ENCODE measurements around the gene PDZD2. TPM values are rescaled to one million over a fixed set of nuclear protein-coding genes. Genes with fewer than 3 reads are reported as not detected.

The PDZD2 gene
- total RNA-seq, 1 donor from 2014 or later, result 0.65 TPM

DNA sequence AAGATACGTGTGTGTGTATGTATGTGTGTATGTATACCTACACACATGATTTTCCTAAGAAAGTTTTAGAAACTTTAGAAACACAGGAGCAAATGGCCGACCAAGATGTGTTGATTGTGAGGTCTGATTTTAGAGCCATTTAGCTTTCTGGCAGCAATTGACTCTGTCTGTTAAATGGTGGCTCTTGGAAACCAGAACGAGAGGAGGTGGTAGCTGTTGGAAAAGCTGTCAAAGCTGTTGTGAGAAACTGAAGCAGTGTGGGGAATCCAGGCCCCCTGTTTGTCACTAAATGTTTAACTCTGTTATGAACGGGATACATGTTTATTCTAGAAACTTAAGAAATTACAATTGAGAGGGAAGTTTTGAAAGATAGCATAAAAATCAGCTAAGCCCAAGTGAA is 443.8 kb downstream of the PDZD2 start:
- no peak overlapping the region for H3K4me3 Mint-ChIP-seq
- no peak overlapping the region for H3K27ac Mint-ChIP-seq (ENCODE audit: unreplicated experiment)
- no peaks in the 10 kb centered on the region for H3K9me3 Mint-ChIP-seq
- H3K27me3 Mint-ChIP-seq (ENCODE audit: low read depth), result no peaks in the 10 kb centered on the region
- no peaks in the 10 kb centered on the region for H3K4me1 Mint-ChIP-seq
- DNase-seq (ENCODE audit: low read depth, low spot score), result no peak
- H3K36me3 Mint-ChIP-seq (ENCODE audit: low read depth), result no peaks in the 10 kb centered on the region
- TF ChIP-seq, protein P1, sequence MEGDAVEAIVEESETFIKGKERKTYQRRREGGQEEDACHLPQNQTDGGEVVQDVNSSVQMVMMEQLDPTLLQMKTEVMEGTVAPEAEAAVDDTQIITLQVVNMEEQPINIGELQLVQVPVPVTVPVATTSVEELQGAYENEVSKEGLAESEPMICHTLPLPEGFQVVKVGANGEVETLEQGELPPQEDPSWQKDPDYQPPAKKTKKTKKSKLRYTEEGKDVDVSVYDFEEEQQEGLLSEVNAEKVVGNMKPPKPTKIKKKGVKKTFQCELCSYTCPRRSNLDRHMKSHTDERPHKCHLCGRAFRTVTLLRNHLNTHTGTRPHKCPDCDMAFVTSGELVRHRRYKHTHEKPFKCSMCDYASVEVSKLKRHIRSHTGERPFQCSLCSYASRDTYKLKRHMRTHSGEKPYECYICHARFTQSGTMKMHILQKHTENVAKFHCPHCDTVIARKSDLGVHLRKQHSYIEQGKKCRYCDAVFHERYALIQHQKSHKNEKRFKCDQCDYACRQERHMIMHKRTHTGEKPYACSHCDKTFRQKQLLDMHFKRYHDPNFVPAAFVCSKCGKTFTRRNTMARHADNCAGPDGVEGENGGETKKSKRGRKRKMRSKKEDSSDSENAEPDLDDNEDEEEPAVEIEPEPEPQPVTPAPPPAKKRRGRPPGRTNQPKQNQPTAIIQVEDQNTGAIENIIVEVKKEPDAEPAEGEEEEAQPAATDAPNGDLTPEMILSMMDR (conservative IDR thresholded peaks at IDR 0.05), result no peak

DNA sequence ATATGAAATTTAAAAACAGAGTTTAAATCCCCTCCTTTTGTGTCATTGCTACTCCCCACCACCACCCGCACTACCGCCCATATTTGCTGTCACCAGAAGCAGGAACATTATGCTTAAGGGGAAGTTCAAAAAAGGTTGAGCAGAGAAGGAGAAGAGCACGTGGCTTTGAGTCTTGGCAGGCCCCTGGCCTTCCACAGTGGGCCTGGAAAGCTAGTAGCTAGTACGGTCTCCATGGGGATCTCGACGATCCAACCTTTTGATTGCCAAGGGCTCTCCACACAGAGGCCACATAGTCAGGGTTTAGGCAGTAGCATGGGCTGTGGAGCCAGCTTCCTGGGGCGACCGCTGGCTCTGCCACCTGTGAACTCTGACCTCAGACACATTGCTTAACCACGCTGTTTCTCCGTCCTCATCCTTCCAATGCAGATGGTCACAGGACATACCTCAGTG is 445.1 kb downstream of the PDZD2 start:
- Mint-ChIP-seq H3K4me3 (no peak overlapping the region), H3K27me3 (ENCODE audit: low read depth) (no peaks in the 10 kb centered on the region), H3K4me1 (no peaks in the 10 kb centered on the region), H3K9me3 (no peaks in the 10 kb centered on the region), H3K27ac (ENCODE audit: unreplicated experiment) (no peak overlapping the region), H3K36me3 (ENCODE audit: low read depth) (no peaks in the 10 kb centered on the region)
- DNase-seq (ENCODE audit: low read depth, low spot score), result no peak
- TF ChIP-seq, protein P1 (conservative IDR thresholded peaks at IDR 0.05), result no peak

DNA sequence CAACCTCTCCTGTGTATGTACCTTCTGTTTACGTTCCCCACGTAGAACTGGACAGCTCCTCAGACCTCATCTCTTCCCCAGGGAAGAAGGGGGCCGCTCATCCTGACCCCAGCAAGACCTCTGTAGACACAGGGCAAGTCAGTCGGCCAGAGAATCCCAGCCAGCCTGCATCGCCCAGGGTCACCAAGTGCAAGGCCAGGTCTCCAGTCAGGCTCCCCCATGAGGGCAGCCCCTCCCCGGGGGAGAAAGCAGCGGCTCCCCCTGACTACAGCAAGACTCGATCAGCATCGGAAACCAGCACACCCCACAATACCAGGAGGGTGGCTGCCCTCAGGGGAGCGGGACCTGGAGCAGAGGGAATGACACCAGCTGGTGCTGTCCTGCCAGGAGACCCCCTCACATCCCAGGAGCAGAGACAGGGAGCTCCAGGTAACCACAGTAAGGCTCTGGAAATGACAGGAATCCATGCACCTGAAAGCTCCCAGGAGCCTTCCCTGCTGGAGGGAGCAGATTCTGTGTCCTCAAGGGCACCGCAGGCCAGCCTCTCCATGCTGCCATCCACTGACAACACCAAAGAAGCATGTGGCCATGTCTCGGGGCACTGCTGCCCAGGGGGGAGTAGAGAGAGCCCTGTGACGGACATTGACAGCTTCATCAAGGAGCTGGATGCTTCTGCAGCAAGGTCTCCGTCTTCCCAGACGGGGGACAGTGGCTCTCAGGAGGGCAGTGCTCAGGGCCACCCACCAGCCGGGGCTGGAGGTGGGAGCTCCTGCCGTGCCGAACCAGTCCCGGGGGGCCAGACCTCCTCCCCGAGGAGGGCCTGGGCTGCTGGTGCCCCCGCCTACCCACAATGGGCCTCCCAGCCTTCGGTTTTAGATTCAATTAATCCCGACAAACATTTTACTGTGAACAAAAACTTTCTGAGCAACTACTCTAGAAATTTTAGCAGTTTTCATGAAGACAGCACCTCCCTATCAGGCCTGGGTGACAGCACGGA is 448.5 kb downstream of the PDZD2 start:
- Mint-ChIP-seq H3K4me3 (no peak overlapping the region), H3K27ac (ENCODE audit: unreplicated experiment) (no peak overlapping the region)

DNA sequence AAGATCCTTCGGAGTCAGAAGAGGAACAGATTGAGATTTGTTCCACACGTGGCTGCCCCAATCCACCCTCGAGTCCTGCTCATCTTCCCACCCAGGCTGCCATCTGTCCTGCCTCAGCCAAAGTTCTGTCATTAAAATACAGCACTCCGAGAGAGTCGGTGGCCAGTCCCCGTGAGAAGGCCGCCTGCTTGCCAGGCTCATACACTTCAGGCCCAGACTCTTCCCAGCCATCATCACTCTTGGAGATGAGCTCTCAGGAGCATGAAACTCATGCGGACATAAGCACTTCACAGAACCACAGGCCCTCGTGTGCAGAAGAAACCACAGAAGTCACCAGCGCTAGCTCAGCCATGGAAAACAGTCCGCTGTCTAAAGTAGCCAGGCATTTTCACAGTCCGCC is 449.3 kb downstream of the PDZD2 start:
- TF ChIP-seq, protein P1 (conservative IDR thresholded peaks at IDR 0.05), result no peak
- Mint-ChIP-seq H3K27ac (ENCODE audit: unreplicated experiment) (peak overlapping the region; percentile 57), H3K36me3 (ENCODE audit: low read depth) (no peaks in the 10 kb centered on the region), H3K9me3 (no peaks in the 10 kb centered on the region), H3K4me3 (no peak overlapping the region), H3K4me1 (no peaks in the 10 kb centered on the region), H3K27me3 (ENCODE audit: low read depth) (no peaks in the 10 kb centered on the region)
- DNase-seq (ENCODE audit: low read depth, low spot score), result no peak

More for the DNA sequence above, 448.5 kb downstream of the PDZD2 start:
- Mint-ChIP-seq H3K9me3 (no peaks in the 10 kb centered on the region), H3K4me1 (no peaks in the 10 kb centered on the region), H3K27me3 (ENCODE audit: low read depth) (no peaks in the 10 kb centered on the region), H3K36me3 (ENCODE audit: low read depth) (no peaks in the 10 kb centered on the region)
- no peak for DNase-seq (ENCODE audit: low read depth, low spot score)
- TF ChIP-seq, protein P1 (conservative IDR thresholded peaks at IDR 0.05), result no peak

DNA sequence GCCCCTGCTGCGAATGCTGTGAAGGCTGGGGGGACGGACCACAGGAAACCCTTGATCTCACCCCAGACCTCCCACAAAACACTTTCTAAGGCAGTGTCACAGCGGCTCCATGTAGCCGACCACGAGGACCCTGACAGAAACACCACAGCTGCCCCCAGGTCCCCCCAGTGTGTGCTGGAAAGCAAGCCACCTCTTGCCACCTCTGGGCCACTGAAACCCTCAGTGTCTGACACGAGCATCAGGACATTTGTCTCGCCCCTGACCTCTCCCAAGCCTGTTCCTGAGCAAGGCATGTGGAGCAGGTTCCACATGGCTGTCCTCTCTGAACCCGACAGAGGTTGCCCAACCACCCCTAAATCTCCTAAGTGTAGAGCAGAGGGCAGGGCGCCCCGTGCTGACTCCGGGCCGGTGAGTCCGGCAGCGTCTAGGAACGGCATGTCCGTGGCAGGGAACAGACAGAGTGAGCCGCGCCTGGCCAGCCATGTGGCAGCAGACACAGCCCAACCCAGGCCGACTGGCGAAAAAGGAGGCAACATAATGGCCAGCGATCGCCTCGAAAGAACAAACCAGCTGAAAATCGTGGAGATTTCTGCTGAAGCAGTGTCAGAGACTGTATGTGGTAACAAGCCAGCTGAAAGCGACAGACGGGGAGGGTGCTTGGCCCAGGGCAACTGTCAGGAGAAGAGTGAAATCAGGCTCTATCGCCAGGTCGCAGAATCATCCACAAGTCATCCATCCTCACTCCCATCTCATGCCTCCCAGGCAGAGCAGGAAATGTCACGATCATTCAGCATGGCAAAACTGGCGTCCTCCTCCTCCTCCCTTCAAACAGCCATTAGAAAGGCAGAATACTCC is 450.4 kb downstream of the PDZD2 start:
- DNase-seq (ENCODE audit: low read depth, low spot score), result no peak
- Mint-ChIP-seq H3K36me3 (ENCODE audit: low read depth) (no peaks in the 10 kb centered on the region), H3K4me1 (no peaks in the 10 kb centered on the region), H3K27me3 (ENCODE audit: low read depth) (no peaks in the 10 kb centered on the region), H3K9me3 (no peaks in the 10 kb centered on the region), H3K27ac (ENCODE audit: unreplicated experiment) (no peak overlapping the region), H3K4me3 (no peak overlapping the region)
- TF ChIP-seq, protein P1 (conservative IDR thresholded peaks at IDR 0.05), result no peak
